ENCODE measurements around the gene SUGT1. TPM values are rescaled to one million over a fixed set of nuclear protein-coding genes. Genes with fewer than 3 reads are reported as not detected.

SUGT1 gene
- total RNA-seq, 1 donor from 2014 or later = 67.8 TPM

DNA sequence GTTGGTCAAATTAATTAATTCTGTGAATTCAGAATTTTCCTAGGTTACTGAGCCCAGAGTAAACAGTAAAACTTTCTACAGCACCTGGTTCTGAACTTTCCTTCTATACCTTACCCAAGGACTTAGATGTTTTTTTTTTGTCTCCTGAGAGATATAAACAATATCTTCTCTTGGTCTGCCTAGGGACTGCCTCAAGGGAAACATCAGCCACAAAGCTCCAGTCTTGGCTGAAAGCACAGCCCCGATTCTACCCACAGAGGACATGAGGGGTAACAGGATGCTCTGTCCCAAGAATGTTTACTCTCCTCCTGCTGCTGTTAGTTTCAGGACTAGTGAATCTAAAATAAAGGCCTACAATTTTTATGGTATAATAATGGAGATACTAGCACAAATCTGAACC lies 72.7 kb downstream of the SUGT1 start:
- no peak for DNase-seq (ENCODE audit: low spot score, unreplicated experiment)
- Mint-ChIP-seq H3K27ac (no peak overlapping the region), H3K27me3 (no peaks in the 10 kb centered on the region)

DNA sequence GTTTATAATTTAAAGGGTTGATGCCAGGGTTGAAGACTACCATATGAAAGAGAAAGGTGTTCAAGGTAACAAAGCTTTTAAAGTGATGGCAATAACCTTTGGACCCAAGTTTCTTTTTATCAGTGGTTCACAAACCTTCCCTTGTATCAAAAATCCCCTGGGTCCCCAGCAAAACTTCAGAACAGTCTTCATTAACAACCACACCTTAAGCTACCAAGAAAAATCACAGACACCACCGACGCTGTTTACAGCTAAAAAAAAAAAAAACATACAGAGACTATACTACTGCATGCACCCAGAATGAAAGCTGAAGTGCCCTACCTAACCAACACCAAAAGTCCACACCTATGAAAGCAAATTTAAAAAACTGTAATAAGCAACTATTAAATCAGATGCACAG lies 73.6 kb downstream of the SUGT1 start:
- Mint-ChIP-seq H3K9me3 (ENCODE audit: low read depth) (no peaks in the 10 kb centered on the region), H3K4me3 (ENCODE audit: low read depth) (no peak overlapping the region), H3K27me3 (no peaks in the 10 kb centered on the region), H3K27ac (no peak overlapping the region), H3K36me3 (ENCODE audit: insufficient read depth) (no peaks in the 10 kb centered on the region), H3K4me1 (ENCODE audit: low read depth) (peaks cover 10% of the 10 kb centered on the region)
- TF ChIP-seq CTCF (IDR thresholded peaks at IDR 0.05; ENCODE audit: unreplicated experiment) = no peak
- DNase-seq (ENCODE audit: low spot score, unreplicated experiment) = no peak

More for the DNA sequence above, 72.7 kb downstream of the SUGT1 start:
- H3K36me3 Mint-ChIP-seq (ENCODE audit: insufficient read depth) = no peaks in the 10 kb centered on the region
- H3K4me1 Mint-ChIP-seq (ENCODE audit: low read depth) = peaks cover 10% of the 10 kb centered on the region
- TF ChIP-seq CTCF (IDR thresholded peaks at IDR 0.05; ENCODE audit: unreplicated experiment) = no peak
- no peaks in the 10 kb centered on the region for H3K9me3 Mint-ChIP-seq (ENCODE audit: low read depth)
- H3K4me3 Mint-ChIP-seq (ENCODE audit: low read depth) = no peak overlapping the region

DNA sequence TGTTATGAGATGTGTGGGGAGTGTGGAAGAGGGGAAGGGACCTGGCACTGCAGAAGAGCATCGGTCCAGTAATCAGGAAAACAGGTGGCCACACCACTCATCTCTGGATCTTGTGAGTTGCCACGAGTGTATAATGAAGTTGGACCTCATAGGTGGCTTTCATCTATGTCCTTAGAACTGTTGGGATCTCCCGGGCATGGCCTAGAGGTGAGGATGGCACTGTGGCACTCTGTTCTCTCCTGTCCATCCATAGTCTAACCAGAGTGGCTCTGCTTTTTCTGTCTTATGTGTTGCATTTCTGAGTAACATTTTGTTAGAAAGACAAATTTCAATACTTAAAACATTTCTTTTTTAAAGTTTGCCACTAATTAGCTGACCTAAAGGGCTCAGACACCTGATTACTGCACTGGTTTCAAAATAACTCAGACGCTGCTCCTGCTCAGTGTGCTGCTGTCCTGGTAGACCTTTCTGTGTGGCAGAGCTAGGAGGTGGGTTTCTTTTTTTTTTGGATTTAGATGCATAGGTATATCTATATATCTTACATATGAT lies 81.5 kb downstream of the SUGT1 start:
- H3K36me3 Mint-ChIP-seq (ENCODE audit: insufficient read depth) = no peaks in the 10 kb centered on the region
- no peak for DNase-seq (ENCODE audit: low spot score, unreplicated experiment)
- H3K27me3 Mint-ChIP-seq = peaks cover 18% of the 10 kb centered on the region
- H3K4me3 Mint-ChIP-seq (ENCODE audit: low read depth) = no peak overlapping the region
- peaks cover 4% of the 10 kb centered on the region for H3K4me1 Mint-ChIP-seq (ENCODE audit: low read depth)
- no peaks in the 10 kb centered on the region for H3K9me3 Mint-ChIP-seq (ENCODE audit: low read depth)
- H3K27ac Mint-ChIP-seq = no peak overlapping the region
- TF ChIP-seq CTCF (IDR thresholded peaks at IDR 0.05; ENCODE audit: unreplicated experiment) = no peak

DNA sequence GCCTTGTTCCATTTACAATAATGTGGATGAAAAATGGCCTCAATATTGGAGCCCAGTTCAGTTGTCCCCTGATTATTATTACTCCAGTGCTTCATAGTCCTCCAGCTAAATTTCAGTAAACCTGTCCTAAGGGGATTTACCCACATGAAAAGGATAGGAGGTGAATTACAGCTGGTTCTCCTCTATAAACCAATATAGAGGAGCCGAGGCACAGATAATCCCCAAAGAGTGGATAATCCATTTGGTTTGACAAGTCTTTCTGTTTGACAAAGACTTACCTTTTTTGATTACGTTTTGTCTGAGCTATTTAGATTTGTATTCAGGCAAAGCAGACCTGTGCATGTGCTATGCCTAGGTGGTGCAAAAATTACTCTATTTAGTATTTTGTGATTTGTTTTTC lies 84.3 kb downstream of the SUGT1 start:
- H3K4me3 Mint-ChIP-seq (ENCODE audit: low read depth) = no peak overlapping the region
- H3K27me3 Mint-ChIP-seq = peaks cover 41% of the 10 kb centered on the region
- no peaks in the 10 kb centered on the region for H3K36me3 Mint-ChIP-seq (ENCODE audit: insufficient read depth)
- no peak for DNase-seq (ENCODE audit: low spot score, unreplicated experiment)
- H3K9me3 Mint-ChIP-seq (ENCODE audit: low read depth) = no peaks in the 10 kb centered on the region
- no peak for TF ChIP-seq CTCF (IDR thresholded peaks at IDR 0.05; ENCODE audit: unreplicated experiment)
- no peak overlapping the region for H3K27ac Mint-ChIP-seq
- peaks cover 6% of the 10 kb centered on the region for H3K4me1 Mint-ChIP-seq (ENCODE audit: low read depth)

GRCh38 chr13:52737451-52737850 lies 84.8 kb downstream of the SUGT1 start:
- H3K36me3 Mint-ChIP-seq (ENCODE audit: insufficient read depth) = no peaks in the 10 kb centered on the region
- no peak overlapping the region for H3K4me3 Mint-ChIP-seq (ENCODE audit: low read depth)
- H3K27ac Mint-ChIP-seq = no peak overlapping the region
- TF ChIP-seq CTCF (IDR thresholded peaks at IDR 0.05; ENCODE audit: unreplicated experiment) = no peak
- H3K9me3 Mint-ChIP-seq (ENCODE audit: low read depth) = no peaks in the 10 kb centered on the region
- H3K4me1 Mint-ChIP-seq (ENCODE audit: low read depth) = peaks cover 6% of the 10 kb centered on the region
- peaks cover 46% of the 10 kb centered on the region for H3K27me3 Mint-ChIP-seq
- no peak for DNase-seq (ENCODE audit: low spot score, unreplicated experiment)
